IPS-18c (cell line): ENCODE measurements around the gene KMT2D.
A peak's percentile ranks its signal among the peaks of the same experiment; 100 is the strongest.

Experiments used
- H3K4me3 ChIP-seq: 2 replicates; pipeline ENCODE4 v1.7.0; 2013; ENCODE audit warnings: low read depth, mild to moderate bottlenecking, low read length, moderate library complexity; ENCODE audit not compliant: insufficient read depth
- H3K9me3 ChIP-seq: one replicate; pipeline ENCODE4 v1.6.1; 2013; ENCODE audit warnings: mild to moderate bottlenecking, low read length, moderate library complexity; ENCODE audit not compliant: control insufficient read depth, insufficient read depth

Gene KMT2D

DNA sequence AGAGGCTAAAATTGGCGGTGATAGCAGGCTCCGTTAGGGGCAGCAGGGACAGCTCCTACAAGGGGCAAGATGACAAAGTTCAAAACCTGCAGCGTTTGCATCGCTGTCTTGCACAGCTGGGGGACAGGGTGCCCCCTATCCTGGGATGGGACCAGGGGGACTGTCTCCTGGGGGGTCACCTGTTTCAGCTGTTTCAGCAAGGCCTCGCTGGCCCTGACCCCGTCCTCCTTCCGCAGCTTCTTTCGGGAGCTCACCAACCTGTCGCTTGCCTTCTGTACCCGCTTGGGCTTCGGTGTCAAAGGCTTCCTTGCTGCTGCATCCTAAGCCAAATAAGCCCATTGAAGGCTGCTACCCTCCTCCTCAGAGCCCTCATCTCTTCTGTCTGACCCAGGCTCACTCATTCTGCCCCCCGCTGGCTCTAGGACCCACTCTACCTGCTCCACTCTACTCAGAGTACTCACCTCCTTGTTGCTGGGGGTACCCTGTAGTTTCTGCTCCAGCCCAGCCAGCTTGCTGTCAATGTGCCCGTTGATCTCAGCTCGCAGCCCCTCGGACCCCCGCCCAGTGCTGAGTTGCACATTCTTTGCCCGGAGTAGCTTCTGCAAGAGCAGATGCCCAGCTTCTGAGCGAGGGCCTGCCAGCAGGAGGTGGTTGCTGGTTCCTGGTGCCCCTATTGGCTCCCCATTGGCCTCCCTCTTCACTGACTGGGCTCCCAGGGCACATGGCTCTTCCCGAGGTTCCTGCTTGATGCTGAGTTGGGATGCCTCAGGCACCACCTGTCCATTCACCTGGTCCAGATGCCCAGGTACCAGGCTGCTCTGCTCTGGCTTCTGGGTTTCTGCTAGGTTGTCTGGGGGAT is 29.7 kb downstream of the KMT2D start:
- no peak overlapping the region for H3K4me3 ChIP-seq
- no peaks in the 10 kb centered on the region for H3K9me3 ChIP-seq

DNA sequence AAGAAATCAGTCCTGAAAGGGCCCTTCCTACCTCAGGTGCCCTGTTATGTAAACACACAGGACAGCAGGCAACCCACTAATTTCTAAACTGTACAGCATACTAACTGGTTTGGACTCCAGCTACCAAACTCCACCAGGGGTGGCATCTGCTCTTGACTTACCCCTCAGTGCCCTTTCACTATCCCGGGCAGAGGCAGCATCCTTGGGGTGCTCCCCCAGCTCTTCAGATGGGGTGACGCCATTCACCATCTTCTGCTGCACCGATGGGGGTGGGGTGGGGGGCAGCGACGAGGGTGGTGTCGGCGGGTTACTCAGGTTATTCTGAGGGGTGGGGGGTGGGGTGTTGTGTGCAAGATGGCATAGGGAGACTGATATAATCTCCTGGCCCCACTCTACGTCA is 30.5 kb downstream of the KMT2D start:
- no peaks in the 10 kb centered on the region for H3K9me3 ChIP-seq
- H3K4me3 ChIP-seq = no peak overlapping the region

DNA sequence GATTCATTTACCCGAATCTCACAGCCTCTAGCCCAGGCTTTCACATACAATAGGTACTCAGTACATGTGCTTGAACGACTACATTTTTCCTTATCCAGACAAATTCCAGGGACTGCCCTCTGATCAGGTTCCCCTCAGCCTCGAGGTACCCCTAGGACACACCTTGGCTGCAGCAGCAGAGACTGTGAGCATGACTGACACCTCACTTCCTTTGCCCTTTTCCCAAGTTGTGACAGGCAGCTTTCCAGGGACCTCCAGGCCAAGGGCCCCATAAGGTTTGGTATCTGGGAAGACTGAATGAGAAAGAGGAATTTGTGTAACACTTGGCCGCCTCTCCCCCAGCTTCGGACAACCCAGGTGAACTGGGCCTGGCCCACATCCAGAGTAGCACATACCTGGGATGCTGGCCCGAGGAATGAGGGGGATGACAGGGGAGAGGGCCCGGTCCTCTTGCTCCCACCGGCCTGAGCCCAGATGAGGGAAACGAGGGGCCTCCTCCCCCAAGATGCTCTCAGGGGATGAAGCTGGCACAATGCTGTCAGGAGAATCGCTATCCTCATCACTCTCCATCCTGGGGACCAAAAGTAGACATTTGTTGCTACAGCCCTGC is 31.8 kb downstream of the KMT2D start:
- H3K9me3 ChIP-seq = no peaks in the 10 kb centered on the region
- no peak overlapping the region for H3K4me3 ChIP-seq

DNA sequence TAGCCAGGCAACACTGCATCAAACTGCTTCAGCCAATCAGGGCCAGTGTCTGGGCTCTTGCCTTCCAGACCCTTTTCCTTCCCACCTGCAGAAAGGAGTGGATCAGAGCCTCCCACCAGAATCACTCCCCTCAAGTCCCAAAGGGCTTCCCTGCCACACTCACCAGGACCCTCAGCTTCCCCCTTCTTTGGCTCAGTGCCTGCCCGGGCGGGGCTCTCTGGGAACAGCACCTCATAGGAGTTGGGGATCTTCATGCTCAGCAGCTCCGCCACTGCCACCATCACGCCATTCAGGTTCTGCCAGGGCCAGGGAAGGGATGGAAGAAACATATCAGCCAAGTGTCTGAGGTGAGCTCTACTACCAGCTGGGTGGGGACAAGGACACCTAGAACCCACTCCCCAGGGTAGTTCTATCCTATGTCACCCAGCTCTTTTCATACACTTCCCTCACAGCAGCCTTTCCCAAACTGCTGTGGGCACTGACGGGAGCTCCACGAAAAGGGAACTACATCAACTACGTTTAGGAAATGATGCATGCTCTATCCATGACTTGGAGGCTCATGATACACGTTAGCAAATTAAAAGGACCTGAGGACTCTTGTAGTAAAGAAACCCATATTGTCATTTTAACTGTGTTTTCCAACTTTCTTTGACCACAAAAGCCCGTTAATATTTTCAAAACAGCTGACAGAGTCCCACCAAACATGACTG is 32.6 kb downstream of the KMT2D start:
- H3K9me3 ChIP-seq = no peaks in the 10 kb centered on the region

DNA sequence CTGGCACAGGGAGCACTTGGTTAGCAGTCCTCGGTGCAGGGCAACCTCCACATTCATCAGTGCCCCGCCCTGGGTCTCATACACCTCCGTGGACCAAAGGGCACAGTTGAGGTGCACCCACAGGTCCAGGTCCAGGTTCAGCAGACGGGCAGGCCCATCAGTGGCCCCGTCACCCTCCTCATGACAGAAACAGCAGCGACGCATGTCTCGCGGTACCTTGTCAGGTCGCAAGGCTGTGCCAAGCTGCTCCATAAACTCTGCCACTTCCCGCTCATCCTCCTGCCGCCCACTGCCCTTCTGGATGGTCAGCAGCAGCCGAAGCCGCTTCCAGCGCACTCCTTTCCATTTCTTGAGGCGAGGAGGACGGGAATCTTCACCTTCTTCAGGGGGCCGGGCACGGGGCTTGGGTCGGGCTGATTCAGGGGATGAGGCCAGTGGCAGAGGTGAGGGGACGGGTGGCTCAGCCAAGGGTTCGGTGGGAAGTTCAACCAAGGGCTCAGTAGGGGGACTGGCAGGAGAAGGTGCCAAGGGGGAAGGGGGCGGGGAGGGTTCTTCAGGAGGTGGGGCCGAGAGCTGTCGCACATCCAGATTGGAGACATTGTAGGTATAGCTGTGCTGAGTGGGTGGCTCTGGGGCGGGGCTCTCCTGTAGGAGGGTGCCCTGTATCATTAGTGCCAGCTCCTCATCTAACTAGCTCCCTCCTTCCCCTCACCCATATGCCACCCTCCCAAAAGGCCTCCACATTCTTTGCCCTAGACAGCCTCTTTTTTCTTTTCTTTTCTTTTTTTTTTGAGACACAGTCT is 33.7 kb downstream of the KMT2D start:
- no peak overlapping the region for H3K4me3 ChIP-seq
- H3K9me3 ChIP-seq = no peaks in the 10 kb centered on the region

More for the DNA sequence above, 32.6 kb downstream of the KMT2D start:
- H3K4me3 ChIP-seq = no peak overlapping the region

DNA sequence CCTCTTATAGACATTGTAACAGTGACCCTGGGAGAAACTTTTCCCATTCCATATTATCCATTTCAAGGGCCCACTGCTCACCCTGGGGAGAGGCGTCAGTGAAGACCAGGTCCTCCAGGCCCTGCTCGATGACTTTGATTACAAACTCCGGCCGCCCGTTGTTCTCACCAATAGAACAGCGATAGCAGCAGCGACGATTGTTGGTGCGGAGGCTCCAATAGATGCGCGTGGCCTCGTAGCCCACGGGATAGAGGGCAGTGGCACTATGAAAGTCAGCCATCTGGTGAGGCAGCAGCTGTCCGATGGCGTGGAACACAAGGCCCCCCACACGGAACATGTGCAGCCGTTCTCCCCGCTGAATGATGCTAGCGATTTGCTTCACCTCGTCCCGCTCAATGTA is 34.5 kb downstream of the KMT2D start:
- Histone ChIP-seq H3K9me3 (no peaks in the 10 kb centered on the region), H3K4me3 (no peak overlapping the region)

DNA sequence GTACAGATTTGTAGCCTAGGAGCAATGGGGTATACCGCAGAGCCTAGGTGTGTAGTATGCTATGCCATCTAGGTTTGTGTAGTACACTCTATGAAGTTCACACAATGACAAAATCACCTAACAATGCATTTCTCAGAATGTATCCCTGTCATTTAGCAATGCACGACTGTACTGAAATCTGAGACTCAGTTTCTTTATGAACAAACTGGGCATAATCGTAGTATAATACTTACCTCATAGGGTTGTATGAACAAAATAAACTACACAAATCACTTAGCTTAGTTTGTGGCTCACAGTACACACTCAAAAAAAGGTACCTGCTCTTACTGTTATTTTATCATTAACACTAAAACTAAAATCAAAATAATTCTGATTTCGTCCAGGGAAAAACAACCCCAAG is 35.1 kb downstream of the KMT2D start:
- H3K4me3 ChIP-seq = no peak overlapping the region

DNA sequence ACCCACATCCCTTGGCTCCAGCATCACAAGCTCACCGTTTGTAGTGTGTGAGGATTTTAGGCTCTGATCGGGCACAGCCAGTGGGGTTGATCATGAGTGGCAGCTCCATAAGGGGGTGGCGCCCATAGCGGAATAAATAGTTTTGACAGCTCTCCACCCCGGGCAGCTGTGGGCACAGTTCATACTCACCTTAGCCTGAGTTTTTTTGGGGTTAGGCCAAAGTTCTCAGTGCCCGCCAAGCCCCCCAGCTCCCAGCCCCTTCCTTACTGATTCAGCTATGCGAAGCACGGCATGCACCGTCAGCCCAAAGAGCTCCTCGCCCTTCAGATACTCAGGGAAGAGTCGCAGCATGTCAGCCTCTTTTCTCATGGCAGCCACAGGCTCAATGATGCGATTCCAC is 36.1 kb downstream of the KMT2D start:
- Histone ChIP-seq H3K4me3 (no peak overlapping the region), H3K9me3 (no peaks in the 10 kb centered on the region)

More for the DNA sequence above, 35.1 kb downstream of the KMT2D start:
- H3K9me3 ChIP-seq = no peaks in the 10 kb centered on the region

DNA sequence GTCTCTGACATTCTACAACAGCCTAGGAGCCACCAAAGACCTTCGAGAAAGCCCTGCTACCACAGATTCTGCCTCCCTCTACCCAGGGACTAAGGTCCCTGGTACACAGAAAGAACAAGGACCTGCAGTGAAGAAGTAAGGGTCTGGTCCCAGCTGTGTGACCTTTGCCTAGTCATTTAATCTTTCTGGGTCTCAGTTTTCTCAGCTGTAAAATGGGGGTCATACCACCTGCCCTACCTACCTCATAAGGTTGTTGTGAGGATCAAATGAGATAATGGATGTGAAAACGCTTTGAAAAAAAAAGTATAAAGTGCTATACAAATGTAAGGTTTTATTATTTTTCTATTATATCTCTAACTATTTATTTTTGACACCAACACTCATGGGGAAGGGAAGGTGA is 36.8 kb downstream of the KMT2D start:
- Histone ChIP-seq H3K4me3 (no peak overlapping the region), H3K9me3 (no peaks in the 10 kb centered on the region)

DNA sequence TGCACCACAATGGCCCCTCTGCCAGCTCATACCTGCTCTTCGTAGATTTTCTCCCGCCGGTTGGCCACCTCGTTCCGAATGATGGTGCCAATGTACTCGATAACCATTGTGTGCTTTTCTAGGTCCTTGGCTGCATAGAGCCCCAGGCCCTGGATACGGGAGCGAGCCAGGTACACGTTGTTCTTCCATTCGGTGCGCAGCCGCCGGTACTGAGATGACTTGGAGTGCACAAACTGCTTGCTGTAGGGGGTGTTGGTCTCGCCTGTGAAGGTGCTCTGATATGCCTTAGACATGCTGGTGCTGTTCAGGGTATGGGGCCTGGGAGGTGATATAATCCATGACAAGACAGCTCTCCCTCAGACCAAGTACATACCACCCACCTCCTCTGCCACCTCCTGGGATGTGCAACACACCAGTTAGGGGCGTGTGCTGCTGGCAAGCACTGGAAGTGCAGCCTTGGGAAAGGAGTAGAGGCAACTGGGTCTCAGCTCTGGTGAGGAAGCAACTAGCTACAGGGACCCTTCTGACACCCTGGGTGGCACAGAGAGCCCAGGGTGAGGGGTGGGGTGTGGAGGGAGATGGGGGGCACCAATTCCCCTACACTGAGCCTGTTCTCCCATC is 37.9 kb downstream of the KMT2D start:
- H3K9me3 ChIP-seq = no peaks in the 10 kb centered on the region
- H3K4me3 ChIP-seq = no peak overlapping the region

DNA sequence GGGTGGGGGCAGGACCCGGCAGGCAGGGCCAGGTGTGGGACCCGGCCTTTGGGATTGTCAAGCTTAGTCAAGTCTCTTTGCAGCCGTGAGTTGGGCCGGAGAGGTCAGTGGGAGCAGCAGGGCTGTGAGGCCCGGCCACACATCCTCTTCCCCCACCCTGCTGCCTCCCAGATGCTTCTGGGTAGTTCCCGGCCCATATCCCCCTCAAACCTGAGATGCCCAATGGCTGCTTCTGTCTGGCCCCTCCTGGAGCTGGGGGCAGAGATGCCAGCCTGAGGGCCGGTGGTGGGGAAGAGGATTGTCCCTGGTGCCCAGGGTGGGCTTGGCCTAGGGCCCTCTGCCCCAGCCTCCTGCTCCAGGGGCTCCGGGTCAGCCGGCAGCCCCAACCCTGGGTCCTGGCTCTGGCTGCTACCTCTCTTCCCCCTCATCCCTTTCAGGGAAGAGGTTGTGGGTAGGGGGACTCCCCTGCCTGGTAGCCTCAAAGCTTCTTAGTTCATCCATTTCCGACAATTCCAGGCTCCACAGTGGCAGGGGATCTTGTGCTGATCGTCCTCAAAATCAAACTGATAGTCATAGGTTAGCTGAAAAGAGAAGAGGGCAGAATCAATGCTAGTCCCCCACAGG is 39.2 kb downstream of the KMT2D start:
- Histone ChIP-seq H3K9me3 (no peaks in the 10 kb centered on the region), H3K4me3 (no peak overlapping the region)

DNA sequence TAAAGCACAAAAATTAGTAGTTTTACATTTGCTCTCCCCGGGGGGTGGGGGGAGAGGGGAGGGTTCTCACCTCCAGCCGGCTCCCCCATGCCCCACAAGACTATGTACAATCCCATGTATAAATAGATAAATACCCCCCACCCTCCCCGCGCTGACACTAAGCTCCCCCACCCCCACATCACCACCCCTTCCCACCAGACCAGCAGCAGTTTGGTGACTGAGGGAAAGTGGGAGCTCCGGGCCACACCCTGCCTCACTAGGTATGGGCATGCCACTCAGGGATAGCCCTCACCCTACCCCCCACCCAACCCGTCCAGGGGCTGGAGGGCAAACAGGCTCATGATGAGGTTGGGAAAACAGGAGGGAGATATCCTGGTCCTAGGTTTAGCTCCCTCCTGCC is 40.2 kb downstream of the KMT2D start:
- Histone ChIP-seq H3K9me3 (no peaks in the 10 kb centered on the region), H3K4me3 (no peak overlapping the region)

DNA sequence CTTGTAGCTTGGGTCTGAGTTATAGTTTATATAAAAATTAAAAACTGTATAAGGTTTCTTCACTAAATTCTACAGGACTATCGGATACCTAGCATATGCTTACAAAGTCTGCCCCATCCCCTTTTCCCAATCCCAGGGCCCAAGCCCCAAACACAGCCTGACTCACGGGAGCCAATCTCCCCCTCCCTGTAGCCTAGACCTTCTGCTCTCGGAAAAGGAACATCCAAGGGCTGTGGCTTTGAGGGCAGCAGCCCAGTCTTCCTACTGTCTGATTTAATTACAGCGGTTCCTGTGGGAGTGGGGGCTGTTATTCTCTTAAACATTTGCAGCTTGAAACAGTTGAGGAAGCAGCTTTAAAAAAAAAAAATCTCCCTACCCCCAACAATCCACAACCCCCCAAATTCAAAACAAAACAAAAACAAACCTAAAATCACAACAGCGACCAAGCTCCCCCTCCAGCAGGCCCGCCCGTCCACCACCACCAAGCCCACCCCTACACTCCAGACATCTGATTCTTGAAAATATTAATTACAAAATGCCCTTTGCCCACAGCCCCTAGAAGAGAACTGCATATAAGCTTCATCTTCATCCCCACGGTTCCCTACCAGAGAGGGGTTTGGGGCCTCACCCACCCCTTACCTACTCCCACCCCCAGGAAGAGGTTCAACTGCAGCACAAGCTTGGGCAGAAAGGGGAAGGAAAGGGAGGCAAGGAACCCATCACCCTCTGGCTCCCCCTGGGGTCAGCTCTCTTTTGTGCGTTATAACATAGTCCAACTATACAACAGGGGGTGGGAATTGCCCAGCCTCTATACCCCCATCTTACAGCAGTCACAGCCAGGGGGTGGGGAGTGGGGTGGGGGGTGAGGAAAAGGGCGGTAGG is 40.9 kb downstream of the KMT2D start:
- H3K9me3 ChIP-seq = no peaks in the 10 kb centered on the region
- H3K4me3 ChIP-seq = no peak overlapping the region

DNA sequence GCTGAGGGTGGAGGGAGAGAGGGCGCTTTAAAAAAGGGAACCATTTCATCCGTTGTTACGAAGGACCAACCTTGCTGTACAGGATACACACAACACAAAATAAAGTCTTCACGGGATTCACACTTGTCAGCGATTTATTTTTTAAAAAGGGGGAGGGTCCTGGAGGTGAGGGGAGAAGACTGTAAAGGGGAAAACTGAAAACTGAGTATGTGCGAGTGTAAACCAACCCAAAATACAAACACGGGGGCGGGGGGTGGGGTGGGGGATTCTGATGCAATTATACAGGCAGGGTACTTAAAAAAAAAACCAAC is 41.5 kb downstream of the KMT2D start:
- peak overlapping the region; percentile 97 for H3K4me3 ChIP-seq

DNA sequence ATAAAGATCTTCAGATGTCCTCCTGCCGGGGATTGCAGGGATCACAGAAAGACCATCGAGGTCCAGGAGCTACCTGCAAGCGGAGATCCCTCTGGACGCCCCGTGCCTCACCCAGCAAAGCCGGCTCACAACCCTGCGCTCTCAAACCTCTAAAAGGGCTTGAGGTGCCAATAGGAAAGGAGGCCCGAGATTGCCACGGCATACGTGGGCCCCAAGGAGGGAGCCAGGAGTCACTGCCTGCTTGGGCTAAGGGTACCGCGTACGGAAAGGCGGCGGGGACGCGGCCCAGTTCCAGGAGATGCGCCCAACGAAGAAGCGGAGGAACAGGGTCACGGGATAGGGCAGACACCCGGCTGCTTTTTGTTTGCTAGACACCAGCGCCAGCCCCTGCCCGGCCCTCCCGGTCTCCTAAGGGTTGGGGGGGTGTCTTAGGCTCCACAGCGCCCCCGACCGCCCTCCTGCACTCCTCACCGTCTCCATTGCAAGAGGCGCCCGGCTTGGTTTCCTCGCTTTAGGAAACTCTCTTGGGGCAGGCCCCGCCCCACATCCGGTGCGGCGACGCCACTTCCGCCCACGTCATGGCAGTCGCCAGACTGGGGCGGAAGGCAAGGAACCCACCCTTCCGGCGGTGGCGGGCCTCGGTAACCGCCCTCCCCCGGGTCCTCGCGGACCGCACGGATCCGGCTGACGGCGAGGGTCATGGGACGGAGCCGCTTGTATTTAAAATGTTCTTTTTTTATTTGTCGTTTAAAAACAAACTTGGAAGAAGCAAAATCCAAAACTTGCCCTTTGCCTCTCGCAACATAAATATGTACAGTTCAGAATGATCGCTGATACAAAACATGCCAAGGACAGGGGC is 42.1 kb downstream of the KMT2D start, which contains the start of gene PRKAG1:
PRKAG1 (minus strand) TSS at position 516 of the 859 bp plus-strand sequence; CDS start at position 480, 36 bp downstream.
- peak within 1 kb of the TSS; percentile 97 for H3K4me3 ChIP-seq

More for the DNA sequence above, 41.5 kb downstream of the KMT2D start:
- H3K9me3 ChIP-seq = no peaks in the 10 kb centered on the region

More for the DNA sequence above, 42.1 kb downstream of the KMT2D start, which contains the start of gene PRKAG1:
- H3K9me3 ChIP-seq = no peaks in the 10 kb centered on the region
